ENCODE results near the gene CACNA1E.

CACNA1E gene

DNA sequence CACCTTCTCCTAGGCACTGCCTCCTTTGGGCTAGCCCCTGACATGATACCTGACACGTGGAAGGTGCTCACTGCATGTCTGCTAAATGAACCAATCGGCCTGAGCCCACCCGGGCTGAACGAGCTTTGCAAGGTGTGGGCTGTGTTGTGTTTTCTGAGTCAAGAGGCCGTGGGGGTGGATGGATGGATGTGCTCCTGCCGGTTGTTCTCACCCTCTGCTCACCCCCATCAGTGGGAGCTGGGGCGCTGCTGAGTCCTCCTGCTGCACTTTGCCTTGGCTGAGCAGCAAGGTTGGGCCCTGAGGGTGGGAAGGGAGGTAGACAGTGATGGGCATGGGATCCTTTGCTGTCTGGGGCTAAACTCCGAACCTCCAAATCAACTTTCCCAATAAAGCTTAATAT, 6.7 kb upstream of the CACNA1E start:
- DNase-seq: no peak
- Histone ChIP-seq H3K14ac (ENCODE audit: low read length) (no peak overlapping the region), H3K18ac (ENCODE audit: low read length) (no peak overlapping the region), H3K9me3 (ENCODE audit: insufficient read depth, low read depth, low read length) (no peaks in the 10 kb centered on the region), H3K4ac (ENCODE audit: low read depth, low read length) (no peak overlapping the region), H3K4me2 (ENCODE audit: low read length) (no peak overlapping the region), H3K9ac (ENCODE audit: low read length) (no peak overlapping the region), H3K27ac (ENCODE audit: low read depth, low read length) (no peak overlapping the region), H4K8ac (ENCODE audit: low read depth, low read length) (no peak overlapping the region), H4K91ac (ENCODE audit: low read depth, low read length) (no peak overlapping the region), H2BK5ac (ENCODE audit: low read depth, low read length, poor library complexity) (no peak overlapping the region), H3K79me1 (ENCODE audit: low read length) (no peaks in the 10 kb centered on the region), H2AK5ac (ENCODE audit: low read length) (no peak overlapping the region), H2AFZ (ENCODE audit: insufficient read depth, low read length, poor library complexity) (no peak overlapping the region), H3K4me1 (ENCODE audit: control insufficient read depth in 1 of 2, insufficient read depth in 2 of 2, low read length in 2 of 2) (no peaks in the 10 kb centered on the region), H2BK120ac (ENCODE audit: insufficient read depth, low read length, poor library complexity) (no peak overlapping the region), H2BK12ac (ENCODE audit: low read length) (no peak overlapping the region), H3K27me3 (ENCODE audit: insufficient read depth, low read length) (peaks cover 4% of the 10 kb centered on the region), H3K23ac (ENCODE audit: low read length) (no peak overlapping the region), H3K4me3 (ENCODE audit: low read depth, low read length) (no peak overlapping the region), H4K12ac (ENCODE audit: low read depth, low read length) (no peak overlapping the region), H3K36me3 (ENCODE audit: control insufficient read depth in 1 of 2, insufficient read depth in 2 of 2, low read length in 2 of 2) (no peaks in the 10 kb centered on the region), H3K79me2 (ENCODE audit: control insufficient read depth, insufficient read depth, low read length, poor library complexity) (no peaks in the 10 kb centered on the region)
- WGBS (ENCODE audit: extremely low coverage, insufficient coverage, insufficient read length): no CpG with 5 or more reads among the region's 8 CpGs

DNA sequence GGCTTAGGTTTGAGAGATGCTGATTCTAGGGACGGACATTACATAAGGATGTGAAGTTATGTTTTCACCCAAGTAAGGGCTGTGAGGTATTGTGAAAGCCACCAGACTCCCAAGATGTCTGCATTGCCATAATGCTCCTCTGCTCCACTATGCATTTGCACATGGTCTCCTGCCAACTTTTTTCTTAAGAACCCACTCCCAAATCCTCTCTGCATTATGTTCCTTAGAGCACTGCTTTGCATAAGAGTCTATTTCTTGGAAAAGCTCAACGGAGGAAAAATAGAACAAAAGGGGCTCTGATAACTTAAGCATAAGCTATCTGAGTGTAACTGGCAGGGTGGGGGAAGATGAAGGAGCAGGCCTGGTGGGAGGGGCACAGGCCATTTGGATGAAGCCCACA, 5.0 kb upstream of the CACNA1E start:
- Histone ChIP-seq H2AK5ac (ENCODE audit: low read length) (no peak overlapping the region), H3K36me3 (ENCODE audit: control insufficient read depth in 1 of 2, insufficient read depth in 2 of 2, low read length in 2 of 2) (no peaks in the 10 kb centered on the region), H4K91ac (ENCODE audit: low read depth, low read length) (no peak overlapping the region), H3K14ac (ENCODE audit: low read length) (no peak overlapping the region), H3K4me2 (ENCODE audit: low read length) (no peak overlapping the region), H4K8ac (ENCODE audit: low read depth, low read length) (no peak overlapping the region), H3K23ac (ENCODE audit: low read length) (no peak overlapping the region), H3K27ac (ENCODE audit: low read depth, low read length) (no peak overlapping the region), H4K12ac (ENCODE audit: low read depth, low read length) (no peak overlapping the region), H2BK5ac (ENCODE audit: low read depth, low read length, poor library complexity) (no peak overlapping the region), H3K4me1 (ENCODE audit: control insufficient read depth in 1 of 2, insufficient read depth in 2 of 2, low read length in 2 of 2) (peaks cover 8 to 10% of the 10 kb centered on the region in 2 experiments), H2BK12ac (ENCODE audit: low read length) (no peak overlapping the region), H3K4me3 (ENCODE audit: low read depth, low read length) (no peak overlapping the region), H2BK120ac (ENCODE audit: insufficient read depth, low read length, poor library complexity) (no peak overlapping the region), H3K9me3 (ENCODE audit: insufficient read depth, low read depth, low read length) (peaks cover 7% of the 10 kb centered on the region), H3K79me2 (ENCODE audit: control insufficient read depth, insufficient read depth, low read length, poor library complexity) (no peaks in the 10 kb centered on the region), H3K9ac (ENCODE audit: low read length) (no peak overlapping the region), H3K27me3 (ENCODE audit: insufficient read depth, low read length) (peaks cover 20% of the 10 kb centered on the region), H3K79me1 (ENCODE audit: low read length) (no peaks in the 10 kb centered on the region), H2AFZ (ENCODE audit: insufficient read depth, low read length, poor library complexity) (no peak overlapping the region), H3K4ac (ENCODE audit: low read depth, low read length) (no peak overlapping the region), H3K18ac (ENCODE audit: low read length) (no peak overlapping the region)
- no CpG with 5 or more reads among the region's 2 CpGs for WGBS (ENCODE audit: extremely low coverage, insufficient coverage, insufficient read length)
- no peak for DNase-seq

DNA sequence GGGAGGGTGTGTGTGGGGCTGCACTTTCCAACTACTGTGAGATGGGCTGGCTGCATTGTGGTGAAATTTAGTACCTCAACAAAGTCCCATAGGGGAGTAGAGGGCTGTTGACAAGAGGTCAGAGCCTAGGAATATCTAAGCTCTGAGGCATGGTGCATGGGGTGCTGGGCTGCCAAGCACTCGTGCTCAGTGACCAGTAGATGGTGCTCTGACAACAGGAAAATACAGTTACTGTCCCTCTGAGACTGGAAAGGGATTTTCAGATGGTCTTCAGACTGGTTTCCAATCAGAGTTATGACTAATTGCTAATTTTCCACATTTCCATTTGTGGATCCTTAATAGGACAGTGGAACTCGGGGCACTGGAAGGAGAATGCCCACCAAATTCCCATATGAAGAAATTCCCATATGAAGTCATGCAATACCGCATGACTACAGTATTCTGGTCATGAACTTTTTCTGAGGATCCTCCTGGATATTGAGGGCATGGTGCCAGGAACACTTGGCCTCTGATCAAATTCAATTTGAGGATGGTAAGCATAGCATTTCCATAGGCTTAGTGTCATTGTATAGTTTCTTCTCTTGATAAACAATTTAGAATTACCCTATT, 4.1 kb upstream of the CACNA1E start:
- H3K9me3 ChIP-seq (ENCODE audit: insufficient read depth, low read depth, low read length): peaks cover 7% of the 10 kb centered on the region
- no peak overlapping the region for H2AFZ ChIP-seq (ENCODE audit: insufficient read depth, low read length, poor library complexity)
- WGBS (ENCODE audit: extremely low coverage, insufficient coverage, insufficient read length): no CpG with 5 or more reads among the region's 3 CpGs
- no peaks in the 10 kb centered on the region for H3K36me3 ChIP-seq (ENCODE audit: control insufficient read depth in 1 of 2, insufficient read depth in 2 of 2, low read length in 2 of 2)
- H3K27me3 ChIP-seq (ENCODE audit: insufficient read depth, low read length): peaks cover 30% of the 10 kb centered on the region
- no peak overlapping the region for H4K8ac ChIP-seq (ENCODE audit: low read depth, low read length)
- H2BK5ac ChIP-seq (ENCODE audit: low read depth, low read length, poor library complexity): no peak overlapping the region
- H3K4me3 ChIP-seq (ENCODE audit: low read depth, low read length): no peak overlapping the region
- no peaks in the 10 kb centered on the region for H3K79me2 ChIP-seq (ENCODE audit: control insufficient read depth, insufficient read depth, low read length, poor library complexity)
- no peak overlapping the region for H3K4me2 ChIP-seq (ENCODE audit: low read length)
- H3K4ac ChIP-seq (ENCODE audit: low read depth, low read length): no peak overlapping the region
- no peak overlapping the region for H2AK5ac ChIP-seq (ENCODE audit: low read length)
- H3K23ac ChIP-seq (ENCODE audit: low read length): no peak overlapping the region
- no peaks in the 10 kb centered on the region for H3K79me1 ChIP-seq (ENCODE audit: low read length)
- no peak overlapping the region for H2BK12ac ChIP-seq (ENCODE audit: low read length)
- H3K27ac ChIP-seq (ENCODE audit: low read depth, low read length): no peak overlapping the region
- H3K4me1 ChIP-seq (ENCODE audit: control insufficient read depth in 1 of 2, insufficient read depth in 2 of 2, low read length in 2 of 2): peaks cover 8 to 10% of the 10 kb centered on the region in 2 experiments
- no peak overlapping the region for H2BK120ac ChIP-seq (ENCODE audit: insufficient read depth, low read length, poor library complexity)
- DNase-seq: peak; percentile 30 to 74
- H3K18ac ChIP-seq (ENCODE audit: low read length): no peak overlapping the region
- H3K14ac ChIP-seq (ENCODE audit: low read length): no peak overlapping the region
- H4K91ac ChIP-seq (ENCODE audit: low read depth, low read length): no peak overlapping the region
- H4K12ac ChIP-seq (ENCODE audit: low read depth, low read length): no peak overlapping the region
- H3K9ac ChIP-seq (ENCODE audit: low read length): no peak overlapping the region

DNA sequence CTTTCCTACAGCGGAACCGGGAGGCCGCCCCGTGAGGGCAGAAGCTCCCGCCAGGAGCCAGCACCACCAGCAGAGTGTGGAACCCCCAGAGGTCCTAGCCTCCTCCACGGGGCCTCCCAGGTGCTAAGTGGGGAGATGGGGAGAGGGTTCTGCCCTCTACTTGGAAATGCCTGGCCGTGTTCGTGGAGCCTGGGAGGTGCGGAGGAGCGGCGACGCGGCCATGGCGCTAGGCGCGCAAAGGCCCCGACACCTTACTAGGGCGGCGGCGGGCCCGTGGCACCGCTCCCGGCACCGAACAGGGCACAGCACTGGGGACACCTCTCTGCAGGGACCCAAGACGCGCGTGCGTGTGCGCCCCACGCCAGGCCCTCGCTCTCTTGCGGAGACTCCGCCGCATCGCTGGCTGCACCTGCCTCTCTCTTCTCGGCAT, 1.3 kb upstream of the CACNA1E start:
- H4K8ac ChIP-seq (ENCODE audit: low read depth, low read length): no peak overlapping the region
- H4K91ac ChIP-seq (ENCODE audit: low read depth, low read length): no peak overlapping the region
- H3K23ac ChIP-seq (ENCODE audit: low read length): no peak overlapping the region
- no peak overlapping the region for H2AFZ ChIP-seq (ENCODE audit: insufficient read depth, low read length, poor library complexity)
- no peaks in the 10 kb centered on the region for H3K79me2 ChIP-seq (ENCODE audit: control insufficient read depth, insufficient read depth, low read length, poor library complexity)
- no peak overlapping the region for H2BK12ac ChIP-seq (ENCODE audit: low read length)
- no CpG with 5 or more reads among the region's 36 CpGs for WGBS (ENCODE audit: extremely low coverage, insufficient coverage, insufficient read length)
- H3K36me3 ChIP-seq (ENCODE audit: control insufficient read depth in 1 of 2, insufficient read depth in 2 of 2, low read length in 2 of 2): no peaks in the 10 kb centered on the region
- H4K12ac ChIP-seq (ENCODE audit: low read depth, low read length): no peak overlapping the region
- no peak overlapping the region for H3K9ac ChIP-seq (ENCODE audit: low read length)
- peak overlapping the region; percentile 54 for H3K4me2 ChIP-seq (ENCODE audit: low read length)
- peaks cover 8 to 10% of the 10 kb centered on the region in 2 experiments for H3K4me1 ChIP-seq (ENCODE audit: control insufficient read depth in 1 of 2, insufficient read depth in 2 of 2, low read length in 2 of 2)
- H2BK5ac ChIP-seq (ENCODE audit: low read depth, low read length, poor library complexity): no peak overlapping the region
- H3K4me3 ChIP-seq (ENCODE audit: low read depth, low read length): peak overlapping the region; percentile 11
- peaks cover 7% of the 10 kb centered on the region for H3K9me3 ChIP-seq (ENCODE audit: insufficient read depth, low read depth, low read length)
- H3K27ac ChIP-seq (ENCODE audit: low read depth, low read length): no peak overlapping the region
- no peaks in the 10 kb centered on the region for H3K79me1 ChIP-seq (ENCODE audit: low read length)
- H3K4ac ChIP-seq (ENCODE audit: low read depth, low read length): no peak overlapping the region
- DNase-seq: no peak
- H3K18ac ChIP-seq (ENCODE audit: low read length): no peak overlapping the region
- no peak overlapping the region for H2AK5ac ChIP-seq (ENCODE audit: low read length)
- H3K27me3 ChIP-seq (ENCODE audit: insufficient read depth, low read length): peaks cover 53% of the 10 kb centered on the region
- no peak overlapping the region for H2BK120ac ChIP-seq (ENCODE audit: insufficient read depth, low read length, poor library complexity)
- H3K14ac ChIP-seq (ENCODE audit: low read length): no peak overlapping the region
